Loucy (cell line): ENCODE data around the gene RUSC2.

ENCODE experiments used
- H2AFZ ChIP-seq: fragments of 200-600 bp; sonication (generic); 2 replicates; pipeline ENCODE4 v1.6.0; 2016; ENCODE audit warnings: antibody characterized with exemption, mild to moderate bottlenecking, low read length, moderate library complexity
- H3F3A ChIP-seq: fragments of 200-600 bp; 2 replicates; pipeline ENCODE4 v1.6.0; 2016; ENCODE audit warnings: antibody characterized with exemption, low read depth, mild to moderate bottlenecking
- H3K27me3 ChIP-seq: fragments of 200-600 bp; sonication (generic); 2 replicates; pipeline ENCODE4 v1.6.1; 2014; ENCODE audit warnings: low read length, mild to moderate bottlenecking; ENCODE audit not compliant: insufficient read depth, poor library complexity, severe bottlenecking
- H3K36me3 ChIP-seq: fragments of 200-600 bp; sonication (generic); 2 replicates; pipeline ENCODE4 v1.6.1; 2016; ENCODE audit warnings: low read length; ENCODE audit not compliant: insufficient read depth
- H3K4me1 ChIP-seq: fragments of 200-600 bp; sonication (generic); 2 replicates; pipeline ENCODE4 v1.5.1; 2014; ENCODE audit warnings: low read length, mild to moderate bottlenecking; ENCODE audit not compliant: insufficient read depth, poor library complexity, severe bottlenecking
- H3K4me2 ChIP-seq: fragments of 200-600 bp; sonication (generic); 2 replicates; pipeline ENCODE4 v1.6.0; 2014; ENCODE audit warnings: antibody characterized with exemption, low read length, low read depth, mild to moderate bottlenecking; ENCODE audit not compliant: poor library complexity, severe bottlenecking
- H3K4me3 ChIP-seq: fragments of 200-600 bp; sonication (generic); 2 replicates; pipeline ENCODE4 v1.5.1; 2014; ENCODE audit warnings: low read length, mild to moderate bottlenecking, mixed read lengths; ENCODE audit not compliant: poor library complexity, severe bottlenecking
- H3K79me2 ChIP-seq: fragments of 200-600 bp; sonication (generic); 2 replicates; pipeline ENCODE4 v1.6.1; 2014; ENCODE audit warnings: low read length; ENCODE audit not compliant: insufficient read depth
- H3K9ac ChIP-seq: fragments of 200-600 bp; sonication (generic); 2 replicates; pipeline ENCODE4 v1.6.0; 2014; ENCODE audit warnings: mild to moderate bottlenecking, low read depth, low read length, moderate library complexity; ENCODE audit not compliant: poor library complexity, severe bottlenecking
- H3K9me2 ChIP-seq: fragments of 200-600 bp; sonication (generic); replicated peaks from 2 replicates; pipeline ENCODE4 v1.6.1; 2016; ENCODE audit warnings: low read depth, low read length, mixed read lengths
- H3K9me3 ChIP-seq: fragments of 200-600 bp; sonication (generic); 2 replicates; pipeline ENCODE4 v1.6.1; 2014; ENCODE audit warnings: mild to moderate bottlenecking, antibody characterized with exemption, low read length, low read depth; ENCODE audit not compliant: insufficient read depth
- H4K20me1 ChIP-seq: fragments of 200-600 bp; sonication (generic); 2 replicates; pipeline ENCODE4 v1.6.0; 2014; ENCODE audit warnings: antibody characterized with exemption, low read length, mild to moderate bottlenecking; ENCODE audit not compliant: insufficient read depth, poor library complexity, severe bottlenecking
- EZH2phosphoT487 ChIP-seq: fragments of 200-600 bp; IDR thresholded peaks from 2 replicates; pipeline ENCODE4 v1.6.1; 2018; ENCODE audit warnings: antibody characterized with exemption, mild to moderate bottlenecking, moderate library complexity, borderline replicate concordance
- TF ChIP-seq, protein P1 (sequence below): fragments of 200-600 bp; sonication (generic); conservative IDR thresholded peaks from 2 replicates; pipeline ENCODE4 v1.5.1; 2014; ENCODE audit warnings: mild to moderate bottlenecking, antibody characterized with exemption, low read length

The RUSC2 gene

DNA sequence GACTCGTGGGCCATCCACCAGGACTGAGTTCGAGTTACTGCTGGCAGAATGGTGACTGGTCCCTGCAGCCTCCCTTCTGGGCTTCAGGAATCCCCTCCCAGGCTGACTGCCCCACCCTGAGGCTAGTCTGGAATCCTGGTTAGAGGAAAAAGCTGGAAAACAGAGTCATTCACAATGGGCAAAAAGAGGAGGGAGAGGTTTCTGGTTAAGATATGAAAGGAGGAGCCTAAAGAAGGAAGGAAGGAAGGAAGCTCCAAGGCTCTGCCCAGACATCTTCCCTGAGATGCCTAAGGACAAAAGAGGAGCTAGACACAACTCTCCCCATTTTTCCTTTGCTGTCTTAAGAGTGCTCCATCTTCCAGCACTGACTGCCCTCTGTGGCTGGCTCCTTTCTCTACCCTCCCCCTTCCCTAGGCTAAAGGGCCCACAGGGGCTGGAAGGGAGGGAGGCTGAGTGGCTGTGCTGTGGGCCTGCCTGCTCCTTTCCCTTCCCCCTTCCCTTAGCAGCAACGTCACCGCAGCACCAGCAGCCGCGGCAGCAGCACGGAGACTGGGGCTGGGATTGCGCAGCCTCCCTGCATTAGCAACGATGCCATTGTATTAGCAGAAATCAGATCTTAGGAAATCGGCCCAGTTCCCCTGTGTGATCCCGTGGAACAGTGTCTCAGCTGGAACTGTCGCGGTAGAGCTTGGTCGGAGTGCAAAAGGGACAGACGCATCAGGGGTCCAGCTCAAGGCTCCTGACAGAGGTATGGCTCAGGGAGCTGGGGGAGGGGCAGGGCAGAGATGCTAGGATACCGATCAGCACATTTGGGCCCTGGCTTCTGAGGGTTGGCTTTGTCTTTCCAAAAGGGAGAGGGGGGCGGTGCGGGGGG is 48.7 kb downstream of the RUSC2 start:
- Histone ChIP-seq H3K36me3 (no peaks in the 10 kb centered on the region), H3K9me2 (no peaks in the 10 kb centered on the region), H3K9me3 (no peaks in the 10 kb centered on the region), H3F3A (no peaks in the 10 kb centered on the region), H3K79me2 (no peaks in the 10 kb centered on the region), H3K4me2 (no peak overlapping the region), H2AFZ (no peak overlapping the region), H3K4me1 (no peaks in the 10 kb centered on the region), H3K9ac (no peak overlapping the region), H3K4me3 (no peak overlapping the region), H3K27me3 (no peaks in the 10 kb centered on the region), H4K20me1 (no peaks in the 10 kb centered on the region)
- TF ChIP-seq, protein P1, sequence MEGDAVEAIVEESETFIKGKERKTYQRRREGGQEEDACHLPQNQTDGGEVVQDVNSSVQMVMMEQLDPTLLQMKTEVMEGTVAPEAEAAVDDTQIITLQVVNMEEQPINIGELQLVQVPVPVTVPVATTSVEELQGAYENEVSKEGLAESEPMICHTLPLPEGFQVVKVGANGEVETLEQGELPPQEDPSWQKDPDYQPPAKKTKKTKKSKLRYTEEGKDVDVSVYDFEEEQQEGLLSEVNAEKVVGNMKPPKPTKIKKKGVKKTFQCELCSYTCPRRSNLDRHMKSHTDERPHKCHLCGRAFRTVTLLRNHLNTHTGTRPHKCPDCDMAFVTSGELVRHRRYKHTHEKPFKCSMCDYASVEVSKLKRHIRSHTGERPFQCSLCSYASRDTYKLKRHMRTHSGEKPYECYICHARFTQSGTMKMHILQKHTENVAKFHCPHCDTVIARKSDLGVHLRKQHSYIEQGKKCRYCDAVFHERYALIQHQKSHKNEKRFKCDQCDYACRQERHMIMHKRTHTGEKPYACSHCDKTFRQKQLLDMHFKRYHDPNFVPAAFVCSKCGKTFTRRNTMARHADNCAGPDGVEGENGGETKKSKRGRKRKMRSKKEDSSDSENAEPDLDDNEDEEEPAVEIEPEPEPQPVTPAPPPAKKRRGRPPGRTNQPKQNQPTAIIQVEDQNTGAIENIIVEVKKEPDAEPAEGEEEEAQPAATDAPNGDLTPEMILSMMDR, result no peak
- no peak for TF ChIP-seq EZH2phosphoT487
